Sigmoid colon (tissue), 4 donors: ENCODE data around the gene MAGEA9.
"Not testable (repeated sequence)": the region's sequence is repeated elsewhere in the genome, so short reads cannot be mapped to it uniquely, and the experiment has no call there.

Experiments used
- EP300 ChIP-seq, 4 donors: sonication (generic); formaldehyde crosslinking; IDR thresholded peaks; one replicate each; pipeline ENCODE4 v1.6.1; 2017; ENCODE audit warnings: antibody characterized with exemption in 4 of 4
- POLR2A ChIP-seq, 2 donors: fragments of 450-650 bp; IDR thresholded peaks; one replicate each; pipeline ENCODE4 v1.6.1; 2016; ENCODE audit warnings: antibody characterized with exemption in 2 of 2, mild to moderate bottlenecking in 2 of 2, moderate library complexity in 2 of 2
- POLR2AphosphoS5 ChIP-seq, 4 donors: sonication (generic); formaldehyde crosslinking; IDR thresholded peaks; one replicate each; pipeline ENCODE4 v1.6.1; 2017; ENCODE audit warnings: antibody characterized with exemption in 4 of 4
- TF ChIP-seq, protein P1 (sequence below), 4 experiments: fragments of 450-650 bp in 3 of 4; fragments of 200-600 bp in 1 of 4; IDR thresholded peaks; one replicate each; pipeline ENCODE4 v1.5.1; 2016 to 2019; ENCODE audit warnings: antibody characterized with exemption in 4 of 4, mild to moderate bottlenecking in 3 of 4, moderate library complexity in 2 of 4

DNA sequence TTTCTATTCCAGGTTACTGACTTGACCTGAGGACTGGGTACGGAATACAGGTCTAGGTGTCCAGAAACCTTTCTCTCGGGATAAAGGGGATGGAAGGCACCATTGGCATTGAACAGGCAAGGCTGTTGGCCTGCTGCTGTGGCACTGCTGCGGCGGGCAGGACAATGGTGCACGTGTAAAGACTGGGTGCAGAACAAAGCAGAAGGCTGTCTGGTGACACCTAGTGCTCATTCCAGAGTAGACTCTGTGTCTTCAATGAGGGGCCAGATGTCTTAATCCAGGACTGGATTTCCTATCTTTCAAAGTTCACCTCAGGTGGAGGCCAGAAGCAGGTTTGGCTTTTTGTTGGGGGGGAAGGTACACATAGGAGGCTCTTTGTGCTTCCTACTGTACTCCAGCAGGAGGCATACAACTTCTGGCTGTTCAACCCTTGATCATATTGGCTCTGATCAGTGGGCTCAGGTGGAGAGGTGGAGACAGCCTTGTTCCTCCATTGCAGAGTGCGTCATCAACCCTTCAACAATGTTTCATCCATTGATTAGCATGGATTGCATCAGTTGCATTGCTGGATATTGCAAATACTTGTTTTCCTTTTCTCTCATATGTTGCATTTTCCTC, 35.2 kb upstream of the MAGEA9 start:
- TF ChIP-seq, protein P1, sequence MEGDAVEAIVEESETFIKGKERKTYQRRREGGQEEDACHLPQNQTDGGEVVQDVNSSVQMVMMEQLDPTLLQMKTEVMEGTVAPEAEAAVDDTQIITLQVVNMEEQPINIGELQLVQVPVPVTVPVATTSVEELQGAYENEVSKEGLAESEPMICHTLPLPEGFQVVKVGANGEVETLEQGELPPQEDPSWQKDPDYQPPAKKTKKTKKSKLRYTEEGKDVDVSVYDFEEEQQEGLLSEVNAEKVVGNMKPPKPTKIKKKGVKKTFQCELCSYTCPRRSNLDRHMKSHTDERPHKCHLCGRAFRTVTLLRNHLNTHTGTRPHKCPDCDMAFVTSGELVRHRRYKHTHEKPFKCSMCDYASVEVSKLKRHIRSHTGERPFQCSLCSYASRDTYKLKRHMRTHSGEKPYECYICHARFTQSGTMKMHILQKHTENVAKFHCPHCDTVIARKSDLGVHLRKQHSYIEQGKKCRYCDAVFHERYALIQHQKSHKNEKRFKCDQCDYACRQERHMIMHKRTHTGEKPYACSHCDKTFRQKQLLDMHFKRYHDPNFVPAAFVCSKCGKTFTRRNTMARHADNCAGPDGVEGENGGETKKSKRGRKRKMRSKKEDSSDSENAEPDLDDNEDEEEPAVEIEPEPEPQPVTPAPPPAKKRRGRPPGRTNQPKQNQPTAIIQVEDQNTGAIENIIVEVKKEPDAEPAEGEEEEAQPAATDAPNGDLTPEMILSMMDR (IDR thresholded peaks at IDR 0.05) = not testable (repeated sequence)
- TF ChIP-seq POLR2A, EP300, POLR2AphosphoS5 (IDR thresholded peaks at IDR 0.05): not testable (repeated sequence)
